Gastrocnemius medialis (tissue), 4 donors: ENCODE results near the gene FMO3.

Experiments used
- CTCF ChIP-seq, 5 experiments: fragments of 450-650 bp in 3 of 5; fragments of 200-600 bp in 2 of 5; sonication (generic) in 2 of 5; IDR thresholded peaks in 4 of 5; conservative IDR thresholded peaks in 1 of 5; 1 replicate in 4 of 5; 2 replicates in 1 of 5; pipeline ENCODE4 v1.5.1; 2016 to 2019; ENCODE audit warnings: antibody characterized with exemption in 5 of 5, mild to moderate bottlenecking in 3 of 5, moderate library complexity in 3 of 5
- POLR2A ChIP-seq, 2 donors: fragments of 450-650 bp; IDR thresholded peaks; one replicate each; pipeline ENCODE4 v1.6.1; 2017; ENCODE audit warnings: antibody characterized with exemption in 2 of 2, mild to moderate bottlenecking in 2 of 2, moderate library complexity in 2 of 2

DNA sequence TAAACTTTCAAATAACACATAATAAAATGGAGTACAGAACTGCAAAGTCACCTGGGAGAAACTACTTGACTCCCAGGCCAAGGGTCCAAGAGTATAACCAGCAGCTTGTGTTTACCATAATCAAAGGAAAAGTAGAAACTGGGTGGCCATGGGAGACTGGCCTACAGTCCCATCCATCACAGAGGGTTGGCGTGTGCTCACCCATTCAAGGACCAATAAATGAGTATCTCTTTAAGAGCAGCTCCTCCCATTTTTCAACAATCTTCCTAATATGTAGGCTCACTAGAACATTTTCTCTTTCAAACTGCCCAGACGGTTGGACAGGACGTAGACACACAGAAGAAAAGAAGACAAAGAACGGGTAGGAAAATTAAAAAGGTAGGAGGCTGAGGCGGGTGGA is at the start of gene FMO3:
- no peak for TF ChIP-seq CTCF (IDR thresholded peaks at IDR 0.05 in 4 of 5, conservative IDR thresholded peaks at IDR 0.05 in 1 of 5)
- no peak for TF ChIP-seq POLR2A (IDR thresholded peaks at IDR 0.05)
